ENCODE measurements around the gene HMGB2.

HMGB2 gene

DNA sequence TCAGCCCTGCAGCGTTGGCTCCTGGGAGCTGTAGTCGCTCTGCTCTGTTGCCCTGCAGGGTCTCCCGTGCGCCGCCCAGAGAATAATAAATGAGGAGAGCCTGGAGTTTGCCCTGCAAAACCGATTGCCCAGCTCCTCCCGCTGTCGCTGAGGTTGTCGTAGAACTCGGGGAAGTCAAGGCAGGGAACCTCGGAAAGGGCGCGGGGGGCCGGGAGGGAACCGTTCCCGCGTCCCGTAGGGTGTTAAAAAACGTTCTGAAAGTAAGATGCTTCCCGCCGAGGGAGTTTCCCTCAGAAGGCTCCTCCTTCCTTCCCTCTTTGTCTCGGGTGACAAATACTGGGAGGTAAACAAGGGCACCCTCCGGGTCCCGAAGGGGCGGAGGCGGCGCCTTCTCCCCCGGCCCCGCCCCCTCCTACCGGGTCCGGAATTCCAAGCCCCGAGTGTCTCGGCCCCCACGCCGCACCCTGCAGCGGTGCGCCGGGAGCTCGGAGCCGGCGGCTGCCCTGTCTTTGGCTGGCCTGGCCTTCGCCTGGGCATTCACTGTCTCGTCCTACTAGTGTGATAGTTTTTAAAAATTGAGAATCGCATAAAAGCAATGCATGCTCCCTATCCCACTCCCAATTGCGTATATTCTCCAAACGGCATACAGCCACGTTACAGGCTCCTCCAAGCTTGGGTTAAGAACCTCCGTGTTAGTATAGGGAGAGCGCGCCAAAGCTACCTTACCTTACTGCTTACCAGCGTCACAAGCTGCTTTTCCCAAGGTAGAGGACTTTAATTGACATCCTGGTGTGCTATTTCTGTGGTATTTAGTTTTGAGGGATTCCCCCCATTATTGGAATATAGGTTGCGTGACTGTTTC is 964 bp upstream of the HMGB2 start:
- peak; percentile 85 for DNase-seq (ENCODE audit: low spot score)

DNA sequence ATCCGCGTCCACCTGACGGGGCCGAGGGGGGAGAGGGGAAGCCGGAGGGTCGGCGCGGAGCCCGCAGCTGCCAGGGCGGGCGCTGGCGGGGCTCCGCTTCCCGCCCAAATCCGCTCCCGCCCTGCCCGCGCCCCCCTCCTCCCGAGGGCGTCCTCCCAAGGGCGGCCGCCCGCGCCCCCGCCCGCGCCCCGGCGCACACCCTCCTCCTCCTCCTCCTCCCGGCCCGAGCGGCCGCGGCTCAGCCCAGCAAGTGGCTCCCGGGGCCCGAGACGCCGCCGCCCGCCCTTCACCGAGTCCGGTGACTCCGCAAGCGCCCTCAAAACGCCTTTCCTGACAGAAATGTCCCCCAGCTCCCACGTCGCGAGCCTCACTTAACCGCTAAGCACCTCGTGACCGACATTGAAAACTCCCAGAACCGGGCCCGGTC is 487 bp downstream of the HMGB2 start:
- peak; percentile 57 for DNase-seq (ENCODE audit: low spot score)

DNA sequence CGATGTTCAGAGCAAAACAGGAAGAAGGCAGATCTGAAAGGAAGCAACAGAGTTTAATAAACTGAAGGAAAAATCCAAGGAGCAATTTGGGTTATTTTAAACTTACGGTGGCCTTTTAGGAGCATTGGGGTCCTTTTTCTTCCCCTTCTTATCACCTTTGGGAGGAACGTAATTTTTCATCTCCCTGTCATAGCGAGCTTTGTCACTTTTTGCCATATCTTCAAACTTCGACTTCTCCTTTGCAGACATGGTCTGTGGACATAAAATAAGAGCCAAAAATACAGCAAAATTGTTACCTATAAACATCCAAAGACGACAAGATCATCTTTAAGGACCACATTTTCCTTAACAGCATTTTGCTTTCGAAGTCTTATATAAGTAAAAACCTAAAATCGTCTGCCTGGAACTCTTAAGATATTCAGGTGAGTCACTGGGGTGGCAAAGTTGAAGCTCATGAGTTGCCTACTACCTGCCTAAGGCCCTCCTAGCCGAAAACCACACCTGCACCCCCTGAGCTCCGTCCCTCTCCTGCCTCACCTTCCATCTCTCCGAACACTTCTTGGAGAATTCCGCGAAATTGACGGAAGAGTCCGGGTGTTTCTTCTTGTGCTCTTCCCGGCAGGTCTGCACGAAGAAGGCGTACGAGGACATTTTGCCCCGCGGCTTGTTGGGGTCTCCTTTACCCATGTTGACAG is 1.0 kb downstream of the HMGB2 start:
- DNase-seq (ENCODE audit: low spot score) = no peak

DNA sequence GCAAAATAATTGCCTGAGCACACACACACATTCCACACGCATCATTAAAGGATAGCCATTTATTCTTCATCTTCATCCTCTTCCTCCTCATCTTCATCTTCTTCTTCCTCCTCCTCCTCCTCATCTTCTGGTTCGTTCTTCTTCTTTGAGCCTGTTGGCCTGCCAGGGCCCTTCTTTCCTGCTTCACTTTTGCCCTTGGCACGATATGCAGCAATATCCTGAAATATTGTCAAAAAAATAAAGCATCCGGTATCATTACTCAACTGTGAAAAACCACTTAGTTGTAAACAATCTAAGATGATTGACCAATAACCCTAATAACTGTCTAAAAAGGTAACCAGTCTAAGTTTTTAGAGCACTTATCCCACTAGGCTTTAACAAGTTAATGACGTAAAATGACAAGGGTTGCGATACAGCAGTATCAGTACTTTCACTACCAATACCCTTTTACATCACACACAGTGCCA is 2.1 kb downstream of the HMGB2 start:
- no peak for DNase-seq (ENCODE audit: low spot score)

DNA sequence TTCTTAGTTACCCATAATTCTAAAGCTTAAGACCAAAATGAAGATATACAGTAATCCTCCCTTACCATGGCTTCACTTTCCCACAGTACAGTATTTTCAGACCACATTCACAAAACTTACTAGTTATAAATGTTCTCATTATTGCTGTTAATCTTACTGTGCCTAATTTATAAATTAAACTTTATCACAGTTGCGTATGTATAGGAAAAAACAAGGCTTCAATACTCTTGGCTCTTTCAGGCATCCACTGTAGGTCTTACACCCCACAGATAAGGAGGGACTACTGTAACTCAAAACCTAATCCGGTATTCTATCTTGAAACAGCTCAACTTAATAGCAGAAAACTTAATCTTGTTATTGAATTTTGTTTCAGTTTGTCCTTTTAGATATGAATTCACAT is 3.6 kb downstream of the HMGB2 start:
- no peak for DNase-seq (ENCODE audit: low spot score)

DNA sequence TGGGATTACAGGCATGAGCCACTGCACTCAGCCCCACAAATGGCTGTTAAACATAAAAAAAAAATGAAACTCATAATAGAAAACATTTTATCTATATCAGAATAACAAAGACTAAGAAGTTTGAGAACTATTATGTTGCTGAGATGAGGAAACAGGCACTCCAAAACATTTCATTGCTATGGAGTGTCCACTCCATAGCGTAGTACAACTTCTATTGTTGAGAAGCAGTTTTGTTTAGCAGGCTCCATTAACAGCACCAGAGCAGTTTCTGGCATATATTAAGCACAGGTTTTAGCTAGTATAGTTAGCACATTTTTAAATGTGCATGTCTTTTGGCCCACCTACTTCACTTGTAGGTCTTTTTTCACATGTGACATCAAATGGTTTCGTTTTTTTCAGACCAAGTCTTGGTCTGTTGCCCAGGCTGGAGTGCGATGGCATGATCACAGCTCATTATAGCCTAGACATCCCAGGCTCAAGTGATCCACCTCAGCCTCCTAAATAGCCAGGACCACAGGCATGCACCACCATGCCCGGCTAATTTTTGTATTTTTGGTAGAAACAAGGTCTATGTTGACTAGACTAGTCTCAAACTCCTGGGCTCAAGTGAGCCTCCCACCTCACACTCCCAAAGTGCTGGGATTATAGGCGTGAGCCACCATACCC is 5.8 kb downstream of the HMGB2 start:
- DNase-seq (ENCODE audit: low spot score) = no peak

DNA sequence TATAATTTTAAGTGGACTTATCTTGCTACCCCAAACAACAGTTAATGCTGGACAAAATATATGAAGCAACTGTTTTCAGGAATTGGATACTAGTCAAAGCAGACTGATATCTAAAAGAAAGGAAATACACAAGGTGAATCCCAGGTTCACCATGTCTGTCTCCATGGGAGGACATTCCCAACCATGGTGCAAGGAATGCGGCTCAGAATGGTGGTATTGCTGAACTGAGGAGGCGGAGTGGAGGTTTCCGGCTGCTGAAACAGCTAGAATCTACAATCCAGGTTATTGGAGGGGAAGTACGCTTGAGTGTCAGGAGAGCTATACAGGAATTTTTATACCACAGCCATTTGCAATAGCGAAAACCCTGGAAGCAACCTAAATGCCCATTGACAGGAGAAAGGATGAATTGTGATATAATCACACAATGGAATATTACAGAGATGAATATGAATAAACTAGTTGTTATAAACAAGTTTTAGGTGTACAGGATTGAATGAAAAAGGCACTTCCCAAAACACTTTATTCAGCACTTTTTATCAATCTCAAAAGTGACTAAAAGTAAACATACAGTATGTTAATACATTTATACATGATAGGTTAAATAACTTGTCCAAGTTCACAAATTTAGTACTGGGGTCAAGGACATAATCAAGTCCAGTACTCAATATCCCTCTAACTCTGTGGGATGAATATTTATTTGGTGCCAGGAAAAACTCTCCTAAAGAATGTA is 9.0 kb downstream of the HMGB2 start:
- no peak for DNase-seq (ENCODE audit: low spot score)

DNA sequence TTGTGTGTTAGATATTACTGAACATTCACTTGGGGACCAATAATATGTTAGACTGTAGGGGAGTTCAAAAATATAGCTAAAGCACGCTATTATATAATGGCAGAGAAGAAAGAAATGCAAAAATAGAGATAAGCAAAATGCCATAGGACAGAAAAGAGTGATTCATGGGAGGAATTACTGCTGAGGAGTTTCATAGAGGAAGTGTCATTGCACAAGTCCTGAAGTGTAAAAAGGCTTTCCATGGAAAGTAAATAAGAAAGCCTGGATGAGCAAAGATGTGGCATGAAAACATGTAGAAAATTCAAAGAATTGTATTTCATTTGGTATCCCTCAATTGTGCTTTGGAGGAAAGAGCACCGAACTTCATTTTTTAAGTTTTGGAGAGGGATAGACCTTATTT is 14.5 kb downstream of the HMGB2 start:
- DNase-seq (ENCODE audit: low spot score) = no peak

DNA sequence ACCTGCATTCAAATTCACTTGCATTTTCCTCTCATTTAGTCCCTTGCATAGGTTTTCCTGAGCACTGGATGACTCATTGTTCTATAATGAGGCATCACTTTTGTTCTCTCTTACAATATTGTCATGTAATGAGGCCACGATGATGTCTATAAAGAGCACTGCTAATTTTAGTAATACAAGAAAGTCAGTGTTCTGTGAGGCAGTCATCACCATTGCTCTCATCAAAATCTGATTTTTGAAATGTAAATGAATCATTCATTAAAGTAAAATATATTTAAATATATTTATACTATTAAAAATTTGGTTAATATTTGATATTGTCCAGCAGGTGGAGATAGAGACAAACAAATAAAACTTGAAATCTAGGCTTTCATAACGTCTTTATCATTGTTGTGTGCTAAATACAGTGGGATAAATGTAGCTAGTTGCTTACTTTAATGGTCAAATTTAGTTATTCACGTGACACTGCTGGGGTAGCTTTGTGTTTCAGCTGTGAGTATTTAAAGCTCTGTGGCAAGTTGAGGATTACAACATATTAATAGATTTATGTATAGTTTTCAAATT is 15.4 kb downstream of the HMGB2 start:
- no peak for DNase-seq (ENCODE audit: low spot score)

DNA sequence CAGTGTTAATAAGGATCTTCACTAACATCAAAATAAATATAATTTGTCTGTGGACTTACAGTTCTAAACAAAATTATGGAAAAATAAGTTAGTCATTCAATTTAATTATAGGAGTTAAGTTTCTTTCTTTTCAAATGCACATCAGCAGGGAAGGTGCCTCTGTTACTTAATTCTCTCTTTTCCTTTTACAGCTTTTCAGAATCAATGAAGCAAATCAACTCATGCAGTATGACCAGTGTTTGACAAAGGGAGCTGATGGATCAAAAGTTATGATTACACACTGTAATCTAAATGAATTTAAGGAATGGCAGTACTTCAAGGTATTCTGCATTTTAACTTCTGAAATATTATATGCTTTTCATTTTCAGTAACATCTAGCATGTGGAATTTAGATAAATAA is 15.9 kb downstream of the HMGB2 start:
- no peak for DNase-seq (ENCODE audit: low spot score)

DNA sequence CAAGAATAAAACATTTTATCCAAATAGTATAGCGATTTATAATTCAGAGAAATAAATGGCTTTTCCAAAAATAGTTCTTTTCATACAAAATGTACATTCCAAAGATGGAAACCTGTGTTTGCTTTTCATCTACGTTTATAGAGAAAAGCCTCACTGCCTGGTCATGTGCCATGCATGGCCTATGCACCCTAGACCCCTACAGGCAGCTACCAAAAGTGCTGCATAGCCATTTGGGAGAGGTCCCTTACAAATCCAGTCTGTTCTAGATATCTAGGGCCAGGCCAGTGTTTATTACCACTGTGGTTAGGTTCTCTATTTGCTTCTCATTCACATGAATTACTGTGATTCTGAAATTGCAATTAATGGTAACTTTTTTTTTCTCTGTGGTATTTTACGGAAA is 17.2 kb downstream of the HMGB2 start:
- no peak for DNase-seq (ENCODE audit: low spot score)

DNA sequence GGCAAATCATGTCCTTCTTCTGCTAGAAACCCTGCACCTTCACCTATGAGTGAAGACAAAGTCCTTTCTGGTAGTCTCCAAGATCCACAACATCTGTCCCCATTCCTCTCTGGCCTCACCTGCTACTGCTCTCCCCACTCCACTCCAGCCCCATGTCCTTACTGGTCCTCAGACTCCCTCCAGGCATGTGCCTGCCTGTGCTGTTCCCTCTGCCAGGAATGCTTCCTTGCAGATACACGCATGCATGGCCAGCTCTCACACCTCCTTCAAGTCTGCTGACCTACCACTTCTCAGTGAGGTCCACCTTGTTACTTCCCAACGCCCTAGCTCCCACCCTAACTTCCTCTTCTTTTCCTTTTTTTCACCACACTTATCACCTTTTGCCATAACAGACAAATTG is 18.1 kb downstream of the HMGB2 start:
- no peak for DNase-seq (ENCODE audit: low spot score)

DNA sequence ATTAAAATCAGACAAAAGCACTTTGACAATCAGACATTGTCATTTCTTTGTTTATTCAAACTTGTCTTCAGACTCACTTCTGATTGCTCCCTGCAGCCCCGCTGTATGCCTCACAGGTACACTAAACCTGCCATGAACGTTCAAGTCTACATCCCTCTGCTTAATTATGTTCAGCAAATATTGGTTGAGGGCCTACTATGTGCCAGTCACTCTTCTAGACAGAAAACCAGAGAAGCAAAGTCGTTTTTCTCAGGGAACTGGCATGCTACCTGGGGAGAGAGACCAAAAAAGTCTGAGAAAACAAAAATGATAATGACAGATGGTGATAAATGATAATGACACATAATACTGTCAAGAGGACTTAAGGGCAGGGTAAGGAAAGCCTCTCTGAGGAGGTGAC is 19.4 kb downstream of the HMGB2 start:
- DNase-seq (ENCODE audit: low spot score) = no peak

DNA sequence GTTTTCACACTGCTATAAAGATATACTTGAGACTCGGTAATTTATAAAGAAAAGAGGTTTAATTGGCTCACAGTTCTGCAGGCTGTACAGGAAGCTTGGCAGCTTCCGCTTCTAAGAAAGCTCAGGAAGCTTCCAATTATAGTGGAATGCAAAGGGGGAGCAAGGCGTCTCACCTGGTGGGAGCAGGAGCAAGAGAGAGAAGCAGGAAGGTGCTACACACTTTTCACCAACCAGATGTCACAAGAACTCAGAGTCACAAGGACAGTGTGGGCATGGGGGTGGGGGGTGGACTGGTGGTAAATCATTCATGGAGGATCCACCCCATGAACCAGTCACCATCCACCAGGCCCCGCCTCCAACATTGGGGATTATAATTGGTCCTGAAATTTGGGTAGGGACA is 22.8 kb downstream of the HMGB2 start:
- DNase-seq (ENCODE audit: low spot score) = no peak

DNA sequence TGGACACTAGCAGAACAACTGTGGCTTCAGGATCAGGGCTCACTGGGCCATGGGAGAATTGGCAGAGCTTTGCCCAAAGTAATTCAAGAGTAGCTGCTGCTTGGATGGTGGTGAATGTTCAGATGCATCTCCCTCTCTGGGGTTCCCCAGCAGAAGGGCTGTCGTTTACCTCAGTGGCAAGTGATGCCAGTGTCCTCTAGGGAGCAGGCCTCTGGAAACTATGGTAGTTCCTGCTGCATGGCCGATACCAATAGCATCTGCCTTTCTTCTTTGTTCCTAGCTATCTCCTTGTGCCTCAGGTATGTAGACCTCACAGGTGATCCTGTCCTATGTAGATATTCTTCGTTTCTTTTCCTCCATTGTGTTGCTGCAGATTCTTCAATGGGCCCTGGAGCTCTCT is 26.4 kb downstream of the HMGB2 start:
- no peak for DNase-seq (ENCODE audit: low spot score)

DNA sequence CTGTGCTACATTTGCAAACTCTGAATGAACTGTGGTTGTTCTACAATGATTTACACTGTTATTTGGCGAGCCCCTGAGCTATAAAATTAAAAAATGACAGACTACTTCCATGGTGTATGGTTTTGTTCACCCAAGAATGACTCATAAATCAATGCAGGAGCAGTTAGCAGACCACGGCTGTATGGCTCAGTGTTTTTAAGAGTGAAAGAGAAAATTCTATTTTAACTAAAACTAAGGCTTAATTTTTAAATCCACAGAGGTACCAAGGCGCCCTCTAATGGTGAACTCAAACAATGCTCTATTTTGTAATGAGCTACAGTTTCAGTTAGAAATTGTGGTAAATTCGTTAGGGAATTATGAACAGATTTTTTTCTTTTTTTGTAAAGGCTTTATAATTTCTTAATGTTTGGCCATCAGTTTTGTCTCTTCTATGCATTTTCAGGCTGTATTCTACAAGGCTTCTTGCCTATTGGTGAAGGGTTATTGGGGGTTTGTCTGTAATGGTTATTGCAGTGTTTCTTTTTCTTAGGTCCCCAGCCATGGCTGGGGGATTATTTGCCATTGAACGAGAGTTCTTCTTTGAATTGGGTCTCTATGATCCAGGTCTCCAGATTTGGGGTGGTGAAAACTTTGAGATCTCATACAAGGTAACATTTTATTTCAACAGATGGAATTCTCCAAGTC is 32.5 kb downstream of the HMGB2 start:
- DNase-seq (ENCODE audit: low spot score) = peak; percentile 35

DNA sequence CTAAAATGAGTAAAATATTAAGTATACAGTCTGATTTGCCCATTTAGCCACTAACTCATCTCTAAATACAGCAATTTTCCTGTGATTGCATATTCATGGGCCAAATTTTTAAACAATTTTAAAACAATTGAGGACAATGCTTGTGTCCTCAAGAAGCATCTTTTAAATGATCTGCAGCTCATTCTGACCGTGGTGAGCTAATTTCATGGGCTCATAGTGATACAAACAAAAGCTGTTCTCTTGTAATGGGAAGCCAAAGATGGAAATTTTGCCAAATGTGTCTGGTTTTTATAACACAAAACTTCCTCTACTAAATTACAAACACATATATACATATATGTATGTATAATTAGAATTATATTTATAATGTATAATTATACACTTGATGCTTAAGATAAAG is 39.7 kb downstream of the HMGB2 start:
- no peak for DNase-seq (ENCODE audit: low spot score)

DNA sequence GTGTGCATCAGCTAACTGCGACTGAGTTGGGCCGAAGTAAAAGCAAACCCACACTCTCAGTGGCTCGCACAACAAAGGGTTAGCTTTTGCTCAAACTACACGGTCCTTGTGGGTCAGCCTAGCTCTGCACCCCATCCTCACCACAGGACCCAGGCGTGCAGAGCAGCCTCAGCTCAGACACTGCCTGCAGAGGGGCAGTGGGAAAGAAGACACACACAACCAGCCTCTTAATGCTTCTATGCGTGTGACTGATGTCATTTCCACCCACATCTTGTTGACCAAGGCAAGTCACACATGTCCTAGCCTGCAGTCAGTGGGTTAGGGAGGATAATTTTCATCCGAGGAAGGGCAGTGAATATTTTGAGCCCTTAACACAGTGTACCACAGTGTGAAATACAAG is 40.5 kb downstream of the HMGB2 start:
- no peak for DNase-seq (ENCODE audit: low spot score)

DNA sequence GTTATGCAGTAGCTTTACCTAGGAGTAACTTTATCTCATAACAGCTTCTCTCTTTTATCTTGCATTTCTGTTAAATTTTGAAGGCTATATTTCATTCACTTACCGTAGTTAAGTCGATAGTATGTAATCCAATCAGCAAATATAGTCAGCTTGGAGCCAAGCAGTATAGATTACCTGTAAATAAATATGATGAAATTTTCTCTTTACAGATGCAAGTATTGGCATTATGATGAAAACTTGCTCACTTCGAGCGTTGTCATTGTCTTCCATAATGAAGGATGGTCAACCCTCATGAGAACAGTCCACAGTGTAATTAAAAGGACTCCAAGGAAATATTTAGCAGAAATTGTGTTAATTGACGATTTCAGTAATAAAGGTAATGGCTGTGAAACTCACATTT is 42.3 kb downstream of the HMGB2 start:
- no peak for DNase-seq (ENCODE audit: low spot score)

DNA sequence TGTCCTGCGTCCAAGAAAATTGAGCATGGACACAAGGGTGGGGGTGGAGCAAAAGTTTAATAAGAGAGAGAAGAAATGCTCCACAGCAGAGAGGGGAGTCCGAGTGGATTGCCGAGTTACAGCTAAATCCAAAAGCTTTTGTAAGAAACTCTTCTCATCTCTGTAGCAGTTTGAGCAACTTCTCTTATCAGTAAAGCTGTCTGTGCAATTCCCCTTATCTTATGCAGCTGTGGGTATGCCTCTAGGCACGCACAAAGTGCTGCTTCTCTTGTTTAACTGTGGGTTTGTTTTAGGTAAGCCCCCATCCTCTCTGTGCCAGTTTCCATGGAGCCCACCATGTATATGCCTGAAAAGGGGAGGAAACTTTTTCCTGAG is 44.8 kb downstream of the HMGB2 start:
- no peak for DNase-seq (ENCODE audit: low spot score)

DNA sequence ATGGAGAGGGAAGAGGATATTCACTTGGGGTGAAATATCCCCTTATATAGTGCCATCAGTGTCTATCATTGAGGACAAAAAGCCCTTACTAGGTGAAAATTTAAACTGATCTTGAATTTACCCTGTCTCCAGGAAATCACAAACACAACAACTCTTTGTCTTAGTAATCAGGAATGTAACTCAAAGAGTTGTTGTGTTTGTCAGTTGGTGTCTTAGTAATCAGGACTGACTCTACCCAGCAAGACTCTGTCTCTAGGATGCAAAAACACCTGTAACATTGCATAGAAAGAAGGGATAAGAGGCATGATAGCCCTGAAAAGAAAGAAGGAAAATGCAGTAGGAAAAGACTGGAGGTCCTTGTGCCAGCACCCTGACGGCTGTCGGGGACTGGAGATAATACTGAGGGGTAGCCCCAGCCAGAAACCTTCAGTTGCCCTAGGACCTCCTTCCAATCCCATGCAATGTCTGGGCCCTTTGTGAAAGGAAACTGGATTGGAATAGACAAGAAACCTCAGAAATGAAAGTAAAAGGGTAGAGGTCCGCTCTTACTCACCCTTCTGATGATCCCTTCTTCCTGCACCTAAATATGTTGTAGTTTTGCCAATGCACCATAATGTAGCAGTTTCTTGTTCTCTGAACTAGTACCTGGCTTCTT is 45.3 kb downstream of the HMGB2 start:
- DNase-seq (ENCODE audit: low spot score) = no peak

Data from AG20443 (cell line).